ENCODE data around the gene EIF1AD. TPM values are rescaled to one million over a fixed set of nuclear protein-coding genes. Genes with fewer than 3 reads are reported as not detected.
A peak's percentile ranks its signal among the peaks of the same experiment; 100 is the strongest.

Gene EIF1AD
- total and polyA plus RNA-seq, 2 experiments from 2014 or later, result 16.1 to 32.1 TPM

DNA sequence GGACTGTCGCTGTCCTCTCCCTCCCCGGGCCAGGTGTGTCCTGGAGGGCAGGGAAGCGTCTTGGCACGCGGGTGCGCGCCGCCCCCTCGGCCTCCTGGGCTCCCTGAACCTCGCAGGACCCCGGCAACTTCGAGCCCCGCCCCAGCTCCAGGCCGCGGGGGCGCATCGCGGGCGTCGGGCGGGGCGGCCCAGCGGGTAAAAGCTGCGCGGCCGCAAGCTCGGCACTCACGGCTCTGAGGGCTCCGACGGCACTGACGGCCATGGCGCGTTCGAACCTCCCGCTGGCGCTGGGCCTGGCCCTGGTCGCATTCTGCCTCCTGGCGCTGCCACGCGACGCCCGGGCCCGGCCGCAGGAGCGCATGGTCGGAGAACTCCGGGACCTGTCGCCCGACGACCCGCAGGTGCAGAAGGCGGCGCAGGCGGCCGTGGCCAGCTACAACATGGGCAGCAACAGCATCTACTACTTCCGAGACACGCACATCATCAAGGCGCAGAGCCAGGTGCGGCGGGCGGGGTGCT, 9.9 kb upstream of the EIF1AD start, which contains the start of gene CST6 (continued):
- TF ChIP-seq ZNF114 (CRISPR knock-in tag; IDR thresholded peaks at IDR 0.05) (no peak), EZH2 (IDR thresholded peaks at IDR 0.05; ENCODE audit: low read depth, unreplicated experiment) (no peak), EZH2phosphoT487 (IDR thresholded peaks at IDR 0.05; ENCODE audit: unreplicated experiment) (no peak), CREB1 (CRISPR knock-in tag; IDR thresholded peaks at IDR 0.05; ENCODE audit: low read depth) (no peak), ZNF331 (CRISPR knock-in tag; IDR thresholded peaks at IDR 0.05; ENCODE audit: low read depth) (no peak)
- TF ChIP-seq, protein P1, sequence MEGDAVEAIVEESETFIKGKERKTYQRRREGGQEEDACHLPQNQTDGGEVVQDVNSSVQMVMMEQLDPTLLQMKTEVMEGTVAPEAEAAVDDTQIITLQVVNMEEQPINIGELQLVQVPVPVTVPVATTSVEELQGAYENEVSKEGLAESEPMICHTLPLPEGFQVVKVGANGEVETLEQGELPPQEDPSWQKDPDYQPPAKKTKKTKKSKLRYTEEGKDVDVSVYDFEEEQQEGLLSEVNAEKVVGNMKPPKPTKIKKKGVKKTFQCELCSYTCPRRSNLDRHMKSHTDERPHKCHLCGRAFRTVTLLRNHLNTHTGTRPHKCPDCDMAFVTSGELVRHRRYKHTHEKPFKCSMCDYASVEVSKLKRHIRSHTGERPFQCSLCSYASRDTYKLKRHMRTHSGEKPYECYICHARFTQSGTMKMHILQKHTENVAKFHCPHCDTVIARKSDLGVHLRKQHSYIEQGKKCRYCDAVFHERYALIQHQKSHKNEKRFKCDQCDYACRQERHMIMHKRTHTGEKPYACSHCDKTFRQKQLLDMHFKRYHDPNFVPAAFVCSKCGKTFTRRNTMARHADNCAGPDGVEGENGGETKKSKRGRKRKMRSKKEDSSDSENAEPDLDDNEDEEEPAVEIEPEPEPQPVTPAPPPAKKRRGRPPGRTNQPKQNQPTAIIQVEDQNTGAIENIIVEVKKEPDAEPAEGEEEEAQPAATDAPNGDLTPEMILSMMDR (conservative IDR thresholded peaks at IDR 0.05; ENCODE audit: low read depth in 2 of 2), result no peak
- TF ChIP-seq, protein P2, sequence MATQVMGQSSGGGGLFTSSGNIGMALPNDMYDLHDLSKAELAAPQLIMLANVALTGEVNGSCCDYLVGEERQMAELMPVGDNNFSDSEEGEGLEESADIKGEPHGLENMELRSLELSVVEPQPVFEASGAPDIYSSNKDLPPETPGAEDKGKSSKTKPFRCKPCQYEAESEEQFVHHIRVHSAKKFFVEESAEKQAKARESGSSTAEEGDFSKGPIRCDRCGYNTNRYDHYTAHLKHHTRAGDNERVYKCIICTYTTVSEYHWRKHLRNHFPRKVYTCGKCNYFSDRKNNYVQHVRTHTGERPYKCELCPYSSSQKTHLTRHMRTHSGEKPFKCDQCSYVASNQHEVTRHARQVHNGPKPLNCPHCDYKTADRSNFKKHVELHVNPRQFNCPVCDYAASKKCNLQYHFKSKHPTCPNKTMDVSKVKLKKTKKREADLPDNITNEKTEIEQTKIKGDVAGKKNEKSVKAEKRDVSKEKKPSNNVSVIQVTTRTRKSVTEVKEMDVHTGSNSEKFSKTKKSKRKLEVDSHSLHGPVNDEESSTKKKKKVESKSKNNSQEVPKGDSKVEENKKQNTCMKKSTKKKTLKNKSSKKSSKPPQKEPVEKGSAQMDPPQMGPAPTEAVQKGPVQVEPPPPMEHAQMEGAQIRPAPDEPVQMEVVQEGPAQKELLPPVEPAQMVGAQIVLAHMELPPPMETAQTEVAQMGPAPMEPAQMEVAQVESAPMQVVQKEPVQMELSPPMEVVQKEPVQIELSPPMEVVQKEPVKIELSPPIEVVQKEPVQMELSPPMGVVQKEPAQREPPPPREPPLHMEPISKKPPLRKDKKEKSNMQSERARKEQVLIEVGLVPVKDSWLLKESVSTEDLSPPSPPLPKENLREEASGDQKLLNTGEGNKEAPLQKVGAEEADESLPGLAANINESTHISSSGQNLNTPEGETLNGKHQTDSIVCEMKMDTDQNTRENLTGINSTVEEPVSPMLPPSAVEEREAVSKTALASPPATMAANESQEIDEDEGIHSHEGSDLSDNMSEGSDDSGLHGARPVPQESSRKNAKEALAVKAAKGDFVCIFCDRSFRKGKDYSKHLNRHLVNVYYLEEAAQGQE (IDR thresholded peaks at IDR 0.05; ENCODE audit: unreplicated experiment), result no peak
- TF ChIP-seq, protein P3, sequence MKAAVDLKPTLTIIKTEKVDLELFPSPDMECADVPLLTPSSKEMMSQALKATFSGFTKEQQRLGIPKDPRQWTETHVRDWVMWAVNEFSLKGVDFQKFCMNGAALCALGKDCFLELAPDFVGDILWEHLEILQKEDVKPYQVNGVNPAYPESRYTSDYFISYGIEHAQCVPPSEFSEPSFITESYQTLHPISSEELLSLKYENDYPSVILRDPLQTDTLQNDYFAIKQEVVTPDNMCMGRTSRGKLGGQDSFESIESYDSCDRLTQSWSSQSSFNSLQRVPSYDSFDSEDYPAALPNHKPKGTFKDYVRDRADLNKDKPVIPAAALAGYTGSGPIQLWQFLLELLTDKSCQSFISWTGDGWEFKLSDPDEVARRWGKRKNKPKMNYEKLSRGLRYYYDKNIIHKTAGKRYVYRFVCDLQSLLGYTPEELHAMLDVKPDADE (IDR thresholded peaks at IDR 0.05), result no peak

DNA sequence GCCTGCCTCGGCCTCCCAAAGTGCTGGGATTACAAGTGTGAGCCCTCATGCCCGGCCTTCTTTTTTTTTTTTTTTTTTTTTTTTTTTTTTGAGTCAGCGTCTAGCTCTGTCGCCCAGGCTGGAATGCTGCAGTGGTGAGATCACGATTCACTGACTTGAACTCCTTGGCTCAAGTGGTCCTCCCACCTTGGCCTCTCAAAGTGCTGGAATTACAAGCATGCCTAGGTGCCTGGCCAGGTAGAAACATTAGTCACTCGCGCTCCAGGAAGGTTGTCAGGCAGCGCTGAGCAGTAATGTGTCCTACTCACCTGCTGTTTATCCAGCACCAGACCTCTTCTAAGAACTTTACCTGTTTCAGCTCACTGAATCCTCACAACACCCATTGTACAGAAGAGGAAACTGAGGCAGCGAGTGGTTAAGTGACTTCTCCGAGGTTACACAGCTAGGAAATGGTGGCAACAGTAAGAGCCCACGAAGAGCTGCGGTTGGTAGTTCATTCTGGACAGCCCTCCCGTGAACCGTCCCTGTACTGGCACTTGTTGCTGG, 9.4 kb upstream of the EIF1AD start:
- Mint-ChIP-seq H3K4me1 (peaks cover 15% of the 10 kb centered on the region; the same call in 2 of the 3 replicates), H3K9me3 (no peaks in the 10 kb centered on the region), H3K27me3 (ENCODE audit: insufficient read depth, low read depth, poor library complexity) (peaks cover 16% of the 10 kb centered on the region), H3K4me3 (peak overlapping the region; percentile 55), H3K36me3 (ENCODE audit: low read depth) (no peaks in the 10 kb centered on the region; the same call in 2 of the 3 replicates), H3K27ac (no peak overlapping the region)
- DNase-seq (ENCODE audit: low spot score) (peak; percentile 53), ATAC-seq (peak; percentile 5; the same call in 2 of the 3 replicates)
- H3K36me3 ChIP-seq (ENCODE audit: insufficient read depth), result no peaks in the 10 kb centered on the region
- H3K27ac ChIP-seq (ENCODE audit: low read depth), result no peak overlapping the region
- 0 out of 2 replicates have a peak, but pooled peaks cover 3% of the 10 kb centered on the region for H3F3A ChIP-seq (replicated peaks; ENCODE audit: low read depth)
- H2AFZ ChIP-seq, result peak overlapping the region; percentile 97
- H3K4me3 ChIP-seq, result peak overlapping the region; percentile 57
- peaks cover 23% of the 10 kb centered on the region for H3K27me3 ChIP-seq (ENCODE audit: insufficient read depth)
- H3K79me2 ChIP-seq (replicated peaks; ENCODE audit: insufficient read depth), result no peaks in the 10 kb centered on the region
- H3K9me2 ChIP-seq (ENCODE audit: insufficient read depth), result no peaks in the 10 kb centered on the region
- H3K4me2 ChIP-seq, result peak overlapping the region; percentile 80
- H3K4me1 ChIP-seq (ENCODE audit: insufficient read depth), result 0 out of 2 replicates have a peak, but pooled peaks cover 8% of the 10 kb centered on the region
- no peaks in the 10 kb centered on the region for H4K20me1 ChIP-seq (replicated peaks; ENCODE audit: insufficient read depth)
- TF ChIP-seq JUNB (IDR thresholded peaks at IDR 0.05; ENCODE audit: unreplicated experiment) (no peak), ZNF331 (CRISPR knock-in tag; IDR thresholded peaks at IDR 0.05; ENCODE audit: low read depth) (no peak)
- TF ChIP-seq, protein P2 (IDR thresholded peaks at IDR 0.05; ENCODE audit: unreplicated experiment), result no peak
